Gastroesophageal sphincter (tissue), 3 donors: Measurements from ENCODE around the gene TIMMDC1.

ENCODE experiments used
- CTCF ChIP-seq, 4 experiments: fragments of 200-600 bp in 2 of 4; fragments of 450-650 bp in 2 of 4; sonication (generic) in 1 of 4; IDR thresholded peaks; one replicate each; pipeline ENCODE4 v1.5.1; 2017 to 2019; ENCODE audit warnings: antibody characterized with exemption in 4 of 4, mild to moderate bottlenecking in 2 of 4, moderate library complexity in 2 of 4
- POLR2A ChIP-seq, 2 donors: fragments of 450-650 bp; IDR thresholded peaks; one replicate each; pipeline ENCODE4 v1.6.1; 2017; ENCODE audit warnings: antibody characterized with exemption in 2 of 2, mild to moderate bottlenecking in 2 of 2, moderate library complexity in 1 of 2

GRCh38 chr3:119463171-119464169 is 34.9 kb upstream of the TIMMDC1 start, which contains the start of gene TMEM39A:
- TF ChIP-seq CTCF (IDR thresholded peaks at IDR 0.05), result peak in 3 of 4 experiments; percentile 26 to 52 (median 45)
- peak; percentile 75 to 89 for TF ChIP-seq POLR2A (IDR thresholded peaks at IDR 0.05)
